Mesenteric fat pad (tissue), 1 donor: ENCODE results near the gene CASKIN2. TPM values are rescaled to one million over a fixed set of nuclear protein-coding genes. Genes with fewer than 3 reads are reported as not detected.
"Not testable (repeated sequence)": the region's sequence is repeated elsewhere in the genome, so short reads cannot be mapped to it uniquely, and the experiment has no call there.

Experiments
- DNase-seq: peaks from one replicate; pipeline ENCODE4 v3.0.0-alpha.2; 2020; ENCODE audit warnings: low spot score
- total RNA-seq: library from RNA; stranded (reverse); fragmentation: NEBNext Ultra II Directional; extraction: Animal tissue kit (Norgen Biotek cat#: 25700); gene quantifications from one replicate; pipeline ENCODE4 v1.2.1, GENCODE V29; 2021
- donor health status: DM: yes; HTN: yes; CAD: no.

CASKIN2 gene
- total RNA-seq, 1 donor from 2014 or later, result 72.8 TPM

DNA sequence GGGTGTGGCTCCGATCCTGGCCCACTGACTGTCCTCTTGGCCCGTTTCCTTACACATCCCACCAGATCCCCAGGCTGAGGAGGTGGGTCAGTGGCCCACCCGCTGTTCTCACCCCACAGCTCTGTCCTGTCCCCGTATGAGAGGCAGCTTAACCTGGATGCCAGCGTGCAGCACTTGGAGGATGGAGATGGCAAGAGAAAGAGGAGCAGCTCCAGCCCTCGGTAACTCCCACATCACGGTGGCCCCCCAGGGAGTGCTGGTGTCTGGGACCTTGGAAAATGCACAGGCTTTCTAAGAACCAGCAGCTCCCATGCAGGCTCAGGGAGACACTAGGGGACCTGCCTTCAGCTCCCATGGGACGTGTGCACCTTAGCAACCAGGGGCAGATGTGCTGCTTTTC, 6.0 kb upstream of the CASKIN2 start:
- DNase-seq, result no peak

DNA sequence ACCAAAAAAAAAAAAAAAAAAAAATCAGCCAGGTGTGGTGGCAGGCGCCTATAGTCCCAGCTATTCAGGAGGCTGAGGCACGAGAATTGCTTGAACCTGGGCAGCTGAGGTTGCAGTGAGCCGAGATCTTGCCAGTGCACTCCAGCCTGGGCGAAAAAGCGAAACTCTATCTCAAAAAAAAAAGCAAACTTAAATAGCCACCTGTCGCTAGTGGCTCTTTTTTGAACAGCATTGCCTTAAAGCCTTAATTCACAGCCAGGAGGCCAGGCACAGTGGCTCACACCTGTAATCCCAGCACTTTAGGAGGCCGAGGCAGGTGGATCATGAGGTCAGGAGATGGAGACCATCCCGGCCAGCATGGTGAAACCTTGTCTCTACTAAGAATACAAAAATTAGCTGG, 5.1 kb upstream of the CASKIN2 start:
- not testable (repeated sequence) for DNase-seq

DNA sequence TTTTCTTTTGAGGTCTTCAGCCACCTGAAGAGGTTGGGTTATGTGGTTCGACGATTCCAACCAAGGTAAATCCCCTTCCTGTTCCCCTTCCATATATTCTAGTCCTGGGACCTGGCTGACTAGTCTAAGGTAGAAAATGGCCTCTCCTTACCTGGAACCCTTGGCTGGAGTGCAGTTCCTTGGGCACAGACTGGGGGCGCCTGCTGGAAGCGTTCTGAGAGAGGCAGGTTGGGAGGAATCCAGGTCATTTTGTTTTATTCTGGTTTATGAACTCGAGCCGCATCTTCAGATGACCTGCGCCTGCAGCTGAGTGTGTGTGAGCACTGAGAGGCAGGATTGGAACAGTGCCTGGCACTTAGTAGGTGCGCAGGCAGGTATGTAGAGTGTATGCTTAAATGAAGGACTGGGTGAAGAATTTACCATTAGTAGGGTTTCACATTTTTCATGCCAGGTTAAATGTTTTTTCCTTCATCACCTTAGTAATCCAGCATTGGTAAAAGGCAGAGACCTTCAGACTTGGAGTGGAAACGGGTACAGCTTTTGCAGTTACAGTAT, 3.7 kb upstream of the CASKIN2 start:
- no peak for DNase-seq

DNA sequence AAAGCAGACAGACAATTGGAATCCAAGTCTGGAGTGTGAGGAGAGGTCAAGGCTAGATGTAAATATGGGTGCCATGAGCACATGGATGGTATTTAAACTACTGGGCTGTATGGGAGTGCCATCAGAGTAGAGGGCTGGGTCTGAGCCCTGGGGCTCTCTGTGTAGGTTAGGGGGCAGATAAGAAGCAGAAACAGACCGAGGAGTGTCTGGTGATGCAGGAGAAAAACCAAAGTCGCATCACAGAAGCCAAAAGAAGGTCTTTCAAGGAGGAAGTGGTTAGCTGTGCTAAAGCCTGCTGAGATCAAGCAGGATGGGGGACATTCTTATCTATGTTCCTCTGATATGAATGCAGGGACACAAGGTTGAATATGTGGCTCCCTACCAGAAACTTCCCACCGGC, 2.9 kb upstream of the CASKIN2 start:
- no peak for DNase-seq

DNA sequence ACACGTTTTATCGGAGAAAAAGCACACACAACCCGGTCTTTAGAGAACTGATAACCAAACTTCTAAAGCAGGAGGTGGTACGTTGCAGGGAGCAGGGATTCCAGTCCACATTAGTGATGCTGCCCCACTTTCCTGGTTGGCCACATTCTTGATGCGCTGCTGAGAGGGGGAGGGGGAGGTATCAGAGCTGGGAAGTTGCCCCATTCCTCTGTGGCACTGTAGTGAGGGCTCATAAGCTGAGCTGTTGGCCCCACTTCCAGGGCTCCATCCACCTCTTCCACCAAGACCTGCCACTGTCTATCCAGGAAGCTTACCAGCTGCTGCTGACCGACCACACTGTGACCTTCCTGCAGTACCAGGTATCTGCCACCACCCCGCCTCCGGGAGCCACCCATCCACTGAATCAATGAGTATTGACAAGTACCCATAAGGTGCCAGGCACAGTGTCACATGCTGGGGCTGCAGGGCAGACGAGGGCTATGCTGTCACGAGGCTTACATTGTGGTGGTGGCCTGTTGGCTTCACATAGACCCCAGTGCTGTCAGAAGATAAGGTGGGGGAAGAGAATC, 2.0 kb upstream of the CASKIN2 start:
- no peak for DNase-seq

DNA sequence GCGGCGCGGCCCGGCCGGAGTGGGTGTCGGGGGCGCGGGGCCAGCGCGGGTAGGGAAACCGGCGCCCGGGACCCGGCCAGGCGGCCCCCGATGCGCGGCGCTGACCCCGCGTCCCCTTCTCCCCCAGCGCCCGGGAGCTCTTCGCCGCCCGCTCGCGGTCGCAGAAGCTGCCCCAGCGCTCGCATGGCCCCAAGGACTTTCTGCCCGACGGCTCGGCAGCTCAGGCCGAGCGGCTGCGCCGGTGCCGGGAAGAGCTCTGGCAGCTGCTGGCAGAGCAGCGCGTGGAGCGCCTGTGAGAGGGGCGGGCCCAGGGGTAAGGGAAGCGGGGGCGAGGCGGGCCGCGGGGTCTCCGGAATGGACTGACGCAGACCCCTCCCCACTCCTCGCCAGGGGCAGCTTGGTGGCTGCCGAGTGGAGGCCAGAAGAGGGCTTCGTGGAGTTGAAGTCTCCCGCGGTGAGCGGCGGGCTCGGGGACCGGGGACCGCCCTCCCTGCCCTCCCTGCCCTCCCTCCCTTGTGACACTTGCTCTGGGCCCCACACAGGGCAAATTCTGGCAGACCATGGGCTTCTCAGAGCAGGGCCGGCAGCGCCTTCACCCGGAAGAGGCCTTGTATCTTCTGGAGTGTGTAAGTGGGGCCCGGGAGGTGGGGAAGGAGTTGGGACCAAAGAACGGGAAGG, 1.4 kb upstream of the CASKIN2 start:
- DNase-seq, result no peak

DNA sequence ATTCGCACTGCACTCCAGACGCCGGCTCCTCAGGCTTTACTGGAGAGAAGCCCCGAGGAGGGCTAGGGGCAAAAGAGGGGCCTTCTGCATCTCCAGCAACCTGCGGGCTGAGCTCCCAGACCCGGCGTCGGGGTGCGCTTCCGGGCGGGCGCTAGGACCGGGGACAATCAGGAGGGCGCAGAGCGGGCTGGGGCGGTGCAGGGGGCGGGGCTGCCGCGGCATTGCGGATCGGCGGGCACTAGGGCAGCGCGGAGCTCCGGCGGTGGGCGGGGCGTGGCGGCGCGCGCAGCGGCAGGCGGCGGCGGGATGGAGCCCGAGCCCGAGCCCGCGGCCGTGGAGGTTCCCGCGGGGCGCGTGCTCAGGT, 900 bp upstream of the CASKIN2 start, which contains the start of gene TSEN54:
TSEN54 (plus strand) TSS at position 274 of the 364 bp plus-strand sequence; CDS start at position 307, 33 bp downstream.
- peak; percentile 98 for DNase-seq

DNA sequence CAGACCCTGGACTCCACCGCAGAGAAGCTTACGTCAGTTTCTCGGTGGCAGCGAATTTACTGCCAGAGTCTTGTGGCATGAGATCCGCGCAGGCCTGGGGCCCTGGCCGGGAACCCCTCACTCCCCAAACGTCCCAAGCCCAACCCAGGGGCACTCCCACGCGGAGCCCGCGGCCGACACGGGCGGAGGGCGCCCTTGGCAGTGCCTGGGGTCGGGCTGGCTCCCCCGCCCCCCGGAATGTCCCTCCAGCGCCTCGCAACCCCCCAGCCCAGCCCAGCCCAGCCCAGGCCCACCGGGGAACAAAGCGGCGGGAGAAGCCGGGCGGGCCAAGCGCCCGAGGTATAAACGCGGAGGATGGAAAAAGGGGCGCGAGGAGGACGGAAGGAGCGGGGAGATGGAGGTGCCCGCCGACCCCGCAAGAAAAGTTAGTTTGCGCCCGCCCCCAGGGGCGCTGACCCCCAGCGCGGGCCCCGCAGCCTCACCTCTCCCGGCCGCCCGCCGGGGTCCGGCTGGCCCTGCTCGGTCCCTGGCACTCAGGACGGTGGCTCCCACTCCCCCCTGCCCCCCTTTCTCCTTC, 330 bp downstream of the CASKIN2 start:
- DNase-seq, result no peak

DNA sequence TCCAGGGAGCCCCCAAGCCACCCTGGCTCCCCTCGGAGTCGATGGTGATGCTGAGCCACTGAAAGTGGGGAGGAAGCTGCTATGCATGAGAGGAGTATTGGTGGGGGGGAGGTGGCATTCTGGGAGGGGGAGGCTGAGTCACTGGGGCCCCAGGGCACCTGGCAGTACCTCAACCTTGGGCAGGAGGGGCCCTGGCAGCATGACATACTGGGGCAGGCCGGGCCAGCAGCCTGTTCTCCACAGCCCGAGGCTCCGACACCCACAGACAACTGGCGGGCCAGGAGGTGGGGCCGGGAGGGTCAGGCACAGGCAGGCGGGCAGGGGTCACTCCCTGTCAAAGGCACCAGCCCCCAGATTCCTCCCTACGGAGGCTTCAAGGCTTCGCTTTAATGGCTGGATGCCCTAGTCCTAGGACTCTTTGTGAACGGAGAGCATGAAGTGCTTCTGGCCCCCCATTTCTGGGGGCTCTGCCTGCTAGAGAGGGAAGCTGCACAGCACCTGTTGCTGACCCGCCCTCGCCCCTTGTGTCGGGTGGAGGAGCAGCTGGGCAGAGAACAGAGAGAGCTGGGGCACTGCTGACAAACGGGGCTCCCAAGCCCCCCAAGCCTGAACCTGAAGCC, 928 bp downstream of the CASKIN2 start:
- DNase-seq, result no peak

DNA sequence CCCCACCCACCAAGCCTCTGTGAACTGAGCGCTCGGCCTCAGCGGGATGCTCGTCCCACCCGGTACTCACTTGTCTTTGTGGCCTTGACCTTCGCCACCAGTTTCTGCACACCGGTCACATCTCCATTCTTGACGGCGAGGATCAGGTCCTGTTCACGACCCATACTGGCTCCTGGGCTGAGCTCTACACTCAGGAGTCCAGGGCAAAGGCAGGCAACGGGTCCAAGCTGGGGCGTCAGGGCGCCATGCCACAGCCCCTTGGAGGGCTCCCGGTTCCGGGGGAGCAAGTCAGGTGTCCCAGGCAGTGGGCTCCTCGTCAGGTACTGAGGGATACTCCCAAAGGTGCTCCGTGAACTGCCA, 1.7 kb downstream of the CASKIN2 start:
- DNase-seq, result no peak

DNA sequence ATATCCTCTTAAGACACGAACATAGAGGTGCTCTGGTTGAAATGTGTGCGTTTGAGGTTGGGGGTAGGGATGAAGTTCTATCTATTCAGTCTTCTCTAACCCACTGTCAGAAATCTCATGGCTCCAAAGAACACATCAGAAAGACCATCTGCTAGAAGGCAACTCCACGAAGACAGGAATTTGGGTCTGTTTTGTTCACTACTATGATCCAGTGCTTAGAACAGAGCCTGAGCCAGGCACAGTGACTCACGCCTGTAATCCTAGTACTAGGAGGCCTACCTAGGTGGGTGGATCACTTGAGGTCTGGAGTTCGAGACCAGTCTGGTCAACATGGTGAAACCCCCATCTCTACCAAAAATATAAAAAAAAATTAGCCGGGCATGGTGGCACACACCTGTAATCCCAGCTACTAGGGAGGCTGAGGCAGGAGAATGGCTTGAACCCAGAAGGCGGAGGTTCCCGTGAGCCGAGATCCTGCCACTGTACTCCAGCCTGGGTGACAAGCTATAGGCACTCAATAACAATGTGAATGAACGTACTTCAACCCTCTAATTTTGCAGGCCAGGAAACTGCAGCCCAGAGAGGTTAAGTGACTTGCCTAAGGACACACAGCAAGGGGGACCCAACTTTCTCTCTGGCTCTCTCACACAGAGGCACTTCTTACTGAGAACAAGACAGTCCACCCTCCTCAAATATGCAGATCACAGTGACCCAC, 2.3 kb downstream of the CASKIN2 start:
- DNase-seq, result no peak

DNA sequence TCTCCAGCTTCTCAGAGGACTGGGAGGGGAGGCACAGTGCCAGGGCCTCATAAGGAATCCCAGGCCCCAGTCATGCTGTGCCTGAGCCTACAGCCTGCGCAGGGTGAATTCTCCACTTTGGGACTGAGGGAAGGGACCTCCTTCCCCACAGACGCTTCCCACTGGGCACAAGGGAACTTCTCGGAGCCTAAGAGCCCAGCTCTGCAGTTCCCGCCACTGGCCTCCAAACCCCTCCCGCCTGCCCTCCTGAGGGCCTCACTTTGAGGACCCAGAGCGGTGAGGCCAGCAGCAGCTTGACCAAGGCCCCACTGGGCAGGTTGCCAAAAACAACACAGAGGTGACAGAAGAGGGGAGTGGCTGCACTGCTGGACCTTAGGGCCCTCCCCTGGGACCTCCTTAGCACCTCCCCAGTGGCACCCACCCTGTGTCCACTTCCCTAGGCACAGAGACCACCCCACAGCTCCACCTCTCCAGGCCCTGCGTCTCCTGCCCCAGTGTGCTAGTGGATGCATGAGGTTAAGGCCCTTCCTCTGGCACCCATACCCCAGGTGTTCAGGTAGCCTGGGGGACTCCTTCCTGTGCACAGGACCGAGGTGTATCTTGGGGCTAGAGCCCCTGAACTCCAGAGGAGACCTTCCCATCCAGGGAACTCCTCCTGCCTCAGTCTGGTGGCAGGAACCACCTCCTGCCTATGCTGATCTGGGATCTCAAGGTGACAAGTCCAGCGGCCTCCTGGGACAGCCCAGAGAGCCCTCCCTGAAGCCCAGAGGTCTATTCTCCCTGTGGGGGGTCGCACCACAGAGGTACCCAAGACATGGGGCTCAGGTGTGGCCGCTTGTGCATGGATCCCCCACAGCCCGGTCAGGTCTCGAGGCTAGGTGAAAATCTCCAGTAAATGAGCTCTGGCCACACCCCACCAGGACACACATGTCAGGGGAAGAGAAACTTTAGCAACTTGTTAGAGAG, 3.4 kb downstream of the CASKIN2 start:
- DNase-seq, result no peak

DNA sequence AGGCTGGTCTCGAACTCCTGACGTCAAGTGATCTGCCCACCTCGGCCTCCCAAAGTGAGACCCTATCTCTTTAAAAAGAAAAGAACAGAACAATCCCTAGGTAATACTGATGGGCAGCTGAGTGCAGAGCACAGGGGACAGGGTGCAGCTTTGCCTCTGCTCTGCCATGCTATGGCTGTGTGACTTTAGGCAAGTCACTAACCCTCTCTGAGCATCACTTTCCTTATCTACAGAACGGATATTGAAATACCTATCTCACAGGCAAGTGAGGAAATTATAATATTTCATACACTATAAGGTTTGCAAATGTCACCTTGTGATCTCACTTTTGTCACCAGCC, 4.1 kb downstream of the CASKIN2 start:
- DNase-seq, result no peak

DNA sequence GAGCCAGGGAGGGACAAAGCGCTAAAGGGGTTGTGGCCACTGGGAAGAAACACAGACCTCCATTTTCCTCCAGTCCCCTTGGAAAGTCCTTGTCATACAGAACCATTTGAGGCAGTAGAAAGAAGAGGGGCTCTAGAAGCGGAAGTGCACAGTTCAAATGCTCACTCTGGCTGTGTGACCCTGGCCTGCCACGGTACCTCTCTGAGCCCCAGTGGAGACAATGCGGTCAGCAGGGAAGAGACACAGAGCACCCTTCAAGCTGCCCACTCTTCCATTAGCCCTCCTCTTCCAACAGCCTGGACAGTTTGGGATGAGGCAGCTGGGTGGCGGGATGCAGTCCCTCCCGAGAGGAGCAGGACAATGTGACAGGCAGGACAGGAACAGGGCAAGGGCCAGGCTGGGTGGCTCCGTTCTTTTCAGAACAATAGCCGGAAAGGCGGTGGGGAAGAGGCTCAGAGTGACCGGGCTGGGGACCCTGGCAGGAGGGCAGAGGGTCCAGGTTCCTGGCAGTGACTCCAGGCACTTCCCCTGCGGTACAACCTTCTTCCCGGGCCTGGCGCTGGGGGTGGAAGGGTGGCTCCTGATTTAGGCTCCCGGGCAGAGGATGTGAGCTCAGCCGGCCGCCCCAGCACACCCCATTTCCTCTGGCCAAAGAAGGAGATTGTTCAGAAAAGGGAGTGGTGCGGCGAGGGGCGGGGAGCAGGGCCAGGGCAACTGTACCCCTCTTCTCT, 5.6 kb downstream of the CASKIN2 start:
- no peak for DNase-seq

DNA sequence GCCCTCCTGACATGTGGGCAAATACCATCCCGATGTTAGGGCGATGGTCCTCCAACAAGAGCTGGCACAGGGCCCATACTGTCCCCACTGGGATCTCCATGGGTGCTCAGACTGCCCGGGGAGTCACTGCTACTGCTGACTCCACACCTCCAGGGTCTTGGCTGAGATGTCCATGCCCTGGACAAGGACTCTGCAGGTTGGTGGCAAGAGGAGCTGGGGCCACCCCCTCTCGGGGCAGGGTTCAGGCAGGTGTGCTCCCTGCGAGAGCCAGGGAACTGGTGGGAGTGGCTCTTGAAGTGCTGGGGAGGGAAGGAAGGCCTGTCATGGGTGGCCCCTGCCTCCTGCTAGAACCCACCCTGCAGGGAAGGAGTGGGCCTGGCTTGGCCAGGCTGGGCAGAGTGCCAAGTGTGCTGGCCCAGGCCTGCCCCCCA, 6.4 kb downstream of the CASKIN2 start:
- DNase-seq, result no peak

DNA sequence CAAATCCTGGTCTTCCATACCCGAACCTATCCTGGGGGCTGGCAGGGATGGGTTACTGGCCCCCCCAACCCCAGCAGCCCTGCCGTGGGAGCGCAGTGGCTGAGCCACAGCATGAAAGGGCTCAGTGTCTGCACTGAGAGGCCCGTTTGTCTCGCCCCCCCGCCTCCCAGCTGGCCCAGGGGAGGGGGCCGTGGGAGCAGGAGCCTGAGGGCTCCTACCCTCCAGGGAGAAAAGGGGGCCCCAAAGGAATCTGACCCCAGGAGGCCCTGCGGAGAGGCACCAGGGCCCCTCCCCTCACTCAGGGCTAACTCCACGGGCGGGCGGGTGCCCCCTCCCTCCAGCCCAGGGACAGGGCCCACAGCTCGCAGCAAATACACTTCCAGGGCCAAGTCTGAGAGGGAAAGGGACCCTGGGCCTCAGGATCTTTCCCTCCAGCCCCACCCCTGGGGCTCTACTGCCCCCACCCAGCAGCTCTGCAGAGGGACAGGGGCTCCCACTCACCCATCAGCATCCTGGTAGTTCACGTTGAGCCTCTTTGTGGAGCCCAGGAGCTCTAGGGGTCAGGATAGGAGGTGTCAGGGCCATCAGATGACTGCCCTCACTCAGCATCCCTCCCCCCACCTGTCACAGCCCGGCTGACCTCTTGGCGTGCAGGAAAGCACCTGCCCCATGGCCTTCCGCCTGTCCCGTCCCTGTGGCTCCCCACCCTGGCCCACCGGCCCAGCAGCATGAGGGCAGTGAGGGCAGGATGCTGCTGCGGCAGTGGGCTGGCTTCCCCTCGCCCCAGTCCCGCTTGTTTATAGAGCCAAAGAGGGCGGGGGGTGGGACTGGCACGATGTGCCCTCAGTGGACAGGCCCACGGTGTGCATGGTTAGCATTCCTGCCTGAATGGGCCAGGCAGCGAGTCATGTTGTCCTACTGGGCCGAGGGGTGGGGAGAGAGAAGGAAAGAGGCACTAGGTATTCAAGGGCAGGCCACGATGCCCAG, 7.3 kb downstream of the CASKIN2 start:
- no peak for DNase-seq

DNA sequence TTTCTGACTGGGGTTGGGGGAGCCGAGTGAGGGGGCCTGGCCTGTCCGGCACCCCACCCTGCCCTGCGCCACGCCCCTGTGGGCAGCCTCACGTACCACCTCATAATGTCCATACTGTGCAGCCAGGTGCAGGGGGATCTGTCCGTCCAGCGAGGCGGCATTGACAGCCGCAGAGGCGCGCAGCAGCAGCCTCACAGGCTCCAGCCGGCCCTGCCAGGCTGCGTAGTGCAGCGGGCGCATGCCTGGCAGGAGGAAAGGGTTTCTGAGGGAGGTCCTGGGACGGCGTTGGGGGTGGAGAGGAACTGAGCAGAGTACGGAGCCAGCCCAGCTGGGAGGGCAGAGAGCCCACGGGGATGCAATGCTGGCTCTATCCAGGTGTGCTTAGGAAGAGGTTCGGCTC, 8.4 kb downstream of the CASKIN2 start:
- DNase-seq, result no peak

DNA sequence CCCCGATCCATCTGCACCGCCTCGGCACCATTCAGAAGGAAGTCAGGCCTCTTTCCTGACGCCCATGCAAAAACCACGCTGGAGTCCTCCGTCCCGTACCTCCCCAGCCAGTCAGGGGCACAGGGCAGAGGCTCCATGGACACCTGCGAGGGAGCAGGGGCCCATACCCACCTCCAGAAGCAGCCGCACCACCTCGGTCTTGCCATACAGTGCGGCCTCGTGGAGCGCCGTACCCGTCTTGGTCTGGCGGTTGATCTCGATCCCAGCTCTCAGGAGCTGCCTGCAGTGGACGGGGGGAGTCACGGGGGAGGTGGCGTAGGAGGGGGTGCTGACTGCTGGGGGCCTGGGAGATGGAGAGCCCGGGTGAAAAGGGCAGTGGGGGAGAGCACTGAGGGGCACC, 9.2 kb downstream of the CASKIN2 start:
- no peak for DNase-seq

DNA sequence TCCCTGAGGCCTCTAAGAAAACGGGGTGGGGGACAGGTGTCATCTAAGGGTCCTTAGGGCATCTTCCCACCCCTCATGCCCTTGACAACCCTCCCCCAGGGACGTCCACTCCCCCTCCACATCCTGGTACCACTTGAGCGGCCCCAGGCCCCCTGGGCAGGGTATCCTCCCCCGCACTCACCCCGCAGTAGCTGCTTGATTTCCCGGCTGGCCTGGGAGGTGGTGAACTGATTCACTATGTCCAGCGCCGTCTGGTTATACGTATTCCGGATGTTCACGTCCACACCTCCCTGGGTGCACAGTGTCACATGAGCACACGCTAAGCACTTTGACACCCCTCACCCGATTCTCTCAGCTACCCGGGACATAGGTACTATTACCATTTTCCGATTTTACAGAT, 9.7 kb downstream of the CASKIN2 start:
- no peak for DNase-seq
